Measurements from ENCODE around the gene PLXNB3.
"Not testable (repeated sequence)": the region's sequence is repeated elsewhere in the genome, so short reads cannot be mapped to it uniquely, and the experiment has no call there.

The PLXNB3 gene

DNA sequence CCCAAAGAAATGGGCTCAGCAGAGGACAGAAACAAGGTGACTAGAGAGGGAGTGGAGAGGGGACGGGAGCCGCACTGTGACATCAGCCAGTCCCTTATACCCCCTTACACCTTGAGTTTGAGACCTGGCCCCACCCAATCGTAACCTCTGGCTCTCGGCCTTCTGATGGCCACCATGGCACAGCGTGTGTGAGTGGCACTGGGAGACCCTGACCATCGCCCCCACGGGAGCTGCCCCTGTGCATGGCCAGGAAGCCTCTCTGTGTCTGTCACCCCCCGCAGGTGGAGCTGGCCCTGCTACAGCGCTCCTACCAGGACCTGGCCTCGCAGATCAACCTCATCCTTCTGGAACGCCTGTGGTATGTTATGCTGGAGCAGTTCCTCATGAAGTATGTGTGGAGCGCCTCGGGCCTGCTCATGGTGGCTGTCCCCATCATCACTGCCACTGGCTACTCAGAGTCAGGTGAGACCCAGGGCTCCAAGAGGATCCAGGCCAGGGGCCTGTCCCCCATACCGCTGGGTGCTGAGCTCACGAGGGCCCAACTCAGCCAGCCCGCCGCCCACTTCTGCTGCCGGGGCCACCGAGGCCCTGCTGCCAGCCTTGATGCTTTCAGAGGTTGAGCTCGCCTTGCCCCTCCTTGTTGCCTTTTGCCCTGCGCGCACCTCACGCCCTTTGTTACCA, 35.0 kb upstream of the PLXNB3 start:
- TF ChIP-seq POU6F1 (CRISPR knock-in tag; IDR thresholded peaks at IDR 0.05; ENCODE audit: borderline replicate concordance, low read depth), result no peak
- no peak for TF ChIP-seq ZNF8 (CRISPR knock-in tag; IDR thresholded peaks at IDR 0.05)
- no peak for TF ChIP-seq ZNF565 (CRISPR knock-in tag; conservative IDR thresholded peaks at IDR 0.05; ENCODE audit: low read depth)
- no peak for TF ChIP-seq OSR1 (CRISPR knock-in tag; IDR thresholded peaks at IDR 0.05)
- TF ChIP-seq ZFP3 (CRISPR knock-in tag; IDR thresholded peaks at IDR 0.05), result no peak
- TF ChIP-seq ZFP30 (CRISPR knock-in tag; IDR thresholded peaks at IDR 0.05), result no peak
- TF ChIP-seq ISL1 (CRISPR knock-in tag; IDR thresholded peaks at IDR 0.05), result no peak
- TF ChIP-seq BACH2 (CRISPR knock-in tag; IDR thresholded peaks at IDR 0.05; ENCODE audit: borderline replicate concordance), result no peak
- TF ChIP-seq SNAI2 (CRISPR knock-in tag; IDR thresholded peaks at IDR 0.05), result no peak

DNA sequence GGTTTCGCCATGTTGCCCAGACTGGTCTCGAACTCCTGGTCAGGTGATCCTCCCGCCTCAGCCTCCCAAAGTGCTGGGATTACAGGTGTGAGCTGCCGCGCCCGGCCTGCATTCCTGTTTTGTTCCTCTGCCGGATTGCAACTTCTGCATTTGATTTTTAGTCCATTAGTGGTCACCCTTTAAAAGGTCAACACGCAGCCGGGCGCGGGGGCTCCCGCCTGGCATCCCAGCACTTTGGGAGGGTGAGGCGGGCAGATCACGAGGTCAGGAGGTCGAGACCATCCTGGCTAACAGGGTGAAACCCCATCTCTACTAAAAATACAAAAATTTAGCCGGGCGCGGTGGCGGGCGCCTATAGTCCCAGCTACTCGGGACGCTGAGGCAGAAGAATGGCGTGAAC, 33.9 kb upstream of the PLXNB3 start:
- not testable (repeated sequence) for ATAC-seq

More for the DNA sequence above, 35.0 kb upstream of the PLXNB3 start:
- no peak for ATAC-seq

DNA sequence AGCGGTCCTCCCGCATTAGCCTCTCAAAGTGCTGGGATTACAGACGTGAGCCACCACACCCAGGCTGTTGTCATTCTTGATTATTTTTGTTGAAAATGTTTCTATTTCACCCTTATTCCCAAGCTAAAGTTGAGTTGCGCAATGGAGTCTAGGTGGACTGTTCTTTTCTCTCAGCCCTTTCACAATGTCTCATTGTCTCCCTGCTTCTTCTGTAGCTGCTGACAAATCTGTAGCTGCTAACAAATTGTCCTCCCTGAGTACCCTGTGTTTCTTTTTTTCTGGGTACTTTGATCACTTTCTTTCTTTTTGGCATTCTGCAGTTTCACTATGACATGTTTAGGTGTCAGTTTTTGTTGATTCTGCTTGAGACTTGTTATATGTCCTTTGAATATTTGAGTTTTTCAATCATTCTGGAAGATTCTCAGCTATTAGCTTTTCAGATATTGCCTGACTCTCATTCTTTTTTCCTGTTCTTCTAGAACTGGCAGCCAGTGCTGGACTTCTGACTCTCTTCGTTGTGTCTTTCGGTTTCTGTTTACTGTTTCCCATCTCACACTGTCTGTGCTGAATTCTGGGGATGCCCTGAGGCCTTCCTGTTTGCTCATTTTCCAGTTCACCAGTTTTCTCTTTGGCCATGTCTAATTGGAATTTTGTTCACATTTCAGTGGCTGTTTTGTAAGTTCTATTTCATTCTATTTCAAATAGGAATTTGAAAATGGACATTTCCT, 32.8 kb upstream of the PLXNB3 start:
- TF ChIP-seq, protein P1, sequence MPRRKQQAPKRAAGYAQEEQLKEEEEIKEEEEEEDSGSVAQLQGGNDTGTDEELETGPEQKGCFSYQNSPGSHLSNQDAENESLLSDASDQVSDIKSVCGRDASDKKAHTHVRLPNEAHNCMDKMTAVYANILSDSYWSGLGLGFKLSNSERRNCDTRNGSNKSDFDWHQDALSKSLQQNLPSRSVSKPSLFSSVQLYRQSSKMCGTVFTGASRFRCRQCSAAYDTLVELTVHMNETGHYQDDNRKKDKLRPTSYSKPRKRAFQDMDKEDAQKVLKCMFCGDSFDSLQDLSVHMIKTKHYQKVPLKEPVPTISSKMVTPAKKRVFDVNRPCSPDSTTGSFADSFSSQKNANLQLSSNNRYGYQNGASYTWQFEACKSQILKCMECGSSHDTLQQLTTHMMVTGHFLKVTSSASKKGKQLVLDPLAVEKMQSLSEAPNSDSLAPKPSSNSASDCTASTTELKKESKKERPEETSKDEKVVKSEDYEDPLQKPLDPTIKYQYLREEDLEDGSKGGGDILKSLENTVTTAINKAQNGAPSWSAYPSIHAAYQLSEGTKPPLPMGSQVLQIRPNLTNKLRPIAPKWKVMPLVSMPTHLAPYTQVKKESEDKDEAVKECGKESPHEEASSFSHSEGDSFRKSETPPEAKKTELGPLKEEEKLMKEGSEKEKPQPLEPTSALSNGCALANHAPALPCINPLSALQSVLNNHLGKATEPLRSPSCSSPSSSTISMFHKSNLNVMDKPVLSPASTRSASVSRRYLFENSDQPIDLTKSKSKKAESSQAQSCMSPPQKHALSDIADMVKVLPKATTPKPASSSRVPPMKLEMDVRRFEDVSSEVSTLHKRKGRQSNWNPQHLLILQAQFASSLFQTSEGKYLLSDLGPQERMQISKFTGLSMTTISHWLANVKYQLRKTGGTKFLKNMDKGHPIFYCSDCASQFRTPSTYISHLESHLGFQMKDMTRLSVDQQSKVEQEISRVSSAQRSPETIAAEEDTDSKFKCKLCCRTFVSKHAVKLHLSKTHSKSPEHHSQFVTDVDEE (CRISPR knock-in tag; IDR thresholded peaks at IDR 0.05), result no peak
- TF ChIP-seq SNAI2 (CRISPR knock-in tag; IDR thresholded peaks at IDR 0.05) (no peak), BACH2 (CRISPR knock-in tag; IDR thresholded peaks at IDR 0.05; ENCODE audit: borderline replicate concordance) (no peak)
- ATAC-seq, result no peak

DNA sequence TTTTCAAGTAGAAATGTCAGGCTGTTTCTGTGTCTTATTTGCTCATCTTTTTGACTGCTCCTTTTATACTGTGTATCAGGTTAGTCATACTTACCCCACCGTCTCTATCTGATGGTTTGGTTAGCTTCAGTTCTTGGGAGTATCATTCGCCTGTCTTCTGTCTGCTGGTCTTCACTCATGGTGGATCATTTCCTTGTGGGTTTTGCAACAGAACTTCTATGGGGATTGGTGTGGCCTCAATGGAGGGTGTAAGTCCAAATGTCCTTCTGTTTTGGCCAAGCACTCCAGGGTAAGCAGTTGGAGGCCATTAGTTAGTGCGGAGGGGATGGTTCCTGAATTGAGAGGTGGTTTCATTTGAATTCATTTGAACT, 32.2 kb upstream of the PLXNB3 start:
- TF ChIP-seq CREB5 (CRISPR knock-in tag; IDR thresholded peaks at IDR 0.05; ENCODE audit: low read depth) (no peak), PPARA (CRISPR knock-in tag; IDR thresholded peaks at IDR 0.05; ENCODE audit: borderline replicate concordance) (no peak), ZFP3 (CRISPR knock-in tag; IDR thresholded peaks at IDR 0.05) (no peak), GLIS3 (CRISPR knock-in tag; IDR thresholded peaks at IDR 0.05) (no peak), CSDC2 (CRISPR knock-in tag; IDR thresholded peaks at IDR 0.05) (no peak), RARB (CRISPR knock-in tag; IDR thresholded peaks at IDR 0.05) (no peak), ISL1 (CRISPR knock-in tag; IDR thresholded peaks at IDR 0.05) (no peak), SNAI2 (CRISPR knock-in tag; IDR thresholded peaks at IDR 0.05) (no peak), ZFP30 (CRISPR knock-in tag; IDR thresholded peaks at IDR 0.05) (no peak), ZNF70 (CRISPR knock-in tag; IDR thresholded peaks at IDR 0.05) (no peak), BACH2 (CRISPR knock-in tag; IDR thresholded peaks at IDR 0.05; ENCODE audit: borderline replicate concordance) (no peak), TCF4 (CRISPR knock-in tag; IDR thresholded peaks at IDR 0.05; ENCODE audit: borderline replicate concordance) (no peak), ZNF8 (CRISPR knock-in tag; IDR thresholded peaks at IDR 0.05) (no peak), ARNTL (CRISPR knock-in tag; IDR thresholded peaks at IDR 0.05; ENCODE audit: borderline replicate concordance, low read depth) (no peak), POU6F1 (CRISPR knock-in tag; IDR thresholded peaks at IDR 0.05; ENCODE audit: borderline replicate concordance, low read depth) (no peak), ESRRG (CRISPR knock-in tag; IDR thresholded peaks at IDR 0.05) (no peak)
- TF ChIP-seq, protein P2, sequence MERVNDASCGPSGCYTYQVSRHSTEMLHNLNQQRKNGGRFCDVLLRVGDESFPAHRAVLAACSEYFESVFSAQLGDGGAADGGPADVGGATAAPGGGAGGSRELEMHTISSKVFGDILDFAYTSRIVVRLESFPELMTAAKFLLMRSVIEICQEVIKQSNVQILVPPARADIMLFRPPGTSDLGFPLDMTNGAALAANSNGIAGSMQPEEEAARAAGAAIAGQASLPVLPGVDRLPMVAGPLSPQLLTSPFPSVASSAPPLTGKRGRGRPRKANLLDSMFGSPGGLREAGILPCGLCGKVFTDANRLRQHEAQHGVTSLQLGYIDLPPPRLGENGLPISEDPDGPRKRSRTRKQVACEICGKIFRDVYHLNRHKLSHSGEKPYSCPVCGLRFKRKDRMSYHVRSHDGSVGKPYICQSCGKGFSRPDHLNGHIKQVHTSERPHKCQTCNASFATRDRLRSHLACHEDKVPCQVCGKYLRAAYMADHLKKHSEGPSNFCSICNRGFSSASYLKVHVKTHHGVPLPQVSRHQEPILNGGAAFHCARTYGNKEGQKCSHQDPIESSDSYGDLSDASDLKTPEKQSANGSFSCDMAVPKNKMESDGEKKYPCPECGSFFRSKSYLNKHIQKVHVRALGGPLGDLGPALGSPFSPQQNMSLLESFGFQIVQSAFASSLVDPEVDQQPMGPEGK (CRISPR knock-in tag; IDR thresholded peaks at IDR 0.05; ENCODE audit: borderline replicate concordance), result no peak
- TF ChIP-seq, protein P3, sequence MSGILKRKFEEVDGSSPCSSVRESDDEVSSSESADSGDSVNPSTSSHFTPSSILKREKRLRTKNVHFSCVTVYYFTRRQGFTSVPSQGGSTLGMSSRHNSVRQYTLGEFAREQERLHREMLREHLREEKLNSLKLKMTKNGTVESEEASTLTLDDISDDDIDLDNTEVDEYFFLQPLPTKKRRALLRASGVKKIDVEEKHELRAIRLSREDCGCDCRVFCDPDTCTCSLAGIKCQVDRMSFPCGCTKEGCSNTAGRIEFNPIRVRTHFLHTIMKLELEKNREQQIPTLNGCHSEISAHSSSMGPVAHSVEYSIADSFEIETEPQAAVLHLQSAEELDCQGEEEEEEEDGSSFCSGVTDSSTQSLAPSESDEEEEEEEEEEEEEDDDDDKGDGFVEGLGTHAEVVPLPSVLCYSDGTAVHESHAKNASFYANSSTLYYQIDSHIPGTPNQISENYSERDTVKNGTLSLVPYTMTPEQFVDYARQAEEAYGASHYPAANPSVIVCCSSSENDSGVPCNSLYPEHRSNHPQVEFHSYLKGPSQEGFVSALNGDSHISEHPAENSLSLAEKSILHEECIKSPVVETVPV (CRISPR knock-in tag; IDR thresholded peaks at IDR 0.05), result no peak
- no peak for ATAC-seq
